ENCODE data around the gene APC2.

The APC2 gene

GRCh38 chr19:1469255-1470054, 19.5 kb downstream of the APC2 start:
- H3K27me3 ChIP-seq (ENCODE audit: control insufficient read depth, insufficient read depth, low read length), result peaks cover 83% of the 10 kb centered on the region
- H3K4me3 ChIP-seq (ENCODE audit: low read length), result no peak overlapping the region
- no peaks in the 10 kb centered on the region for H3K9me3 ChIP-seq (ENCODE audit: control insufficient read depth, low read length)
- no peaks in the 10 kb centered on the region for H3K36me3 ChIP-seq (ENCODE audit: control insufficient read depth, insufficient read depth, low read length)
- H3K9ac ChIP-seq (ENCODE audit: low read length), result no peak overlapping the region
- peaks cover 51% of the 10 kb centered on the region for H3K4me1 ChIP-seq (ENCODE audit: control insufficient read depth, insufficient read depth, low read length)

- Histone ChIP-seq H3K4me1 (ENCODE audit: control insufficient read depth, insufficient read depth, low read length) (peaks cover 51% of the 10 kb centered on the region), H3K9ac (ENCODE audit: low read length) (no peak overlapping the region), H3K36me3 (ENCODE audit: control insufficient read depth, insufficient read depth, low read length) (no peaks in the 10 kb centered on the region), H3K27me3 (ENCODE audit: control insufficient read depth, insufficient read depth, low read length) (peaks cover 82% of the 10 kb centered on the region), H3K4me3 (ENCODE audit: low read length) (no peak overlapping the region), H3K9me3 (ENCODE audit: control insufficient read depth, low read length) (no peaks in the 10 kb centered on the region)
These were observed 20.1 kb downstream of the APC2 start for GRCh38 chr19:1470055-1470304.

GRCh38 chr19:1470305-1471009, 20.5 kb downstream of the APC2 start:
- Histone ChIP-seq H3K9me3 (ENCODE audit: control insufficient read depth, low read length) (no peaks in the 10 kb centered on the region), H3K36me3 (ENCODE audit: control insufficient read depth, insufficient read depth, low read length) (no peaks in the 10 kb centered on the region), H3K9ac (ENCODE audit: low read length) (peak overlapping the region; percentile 15), H3K4me1 (ENCODE audit: control insufficient read depth, insufficient read depth, low read length) (peaks cover 51% of the 10 kb centered on the region), H3K4me3 (ENCODE audit: low read length) (no peak overlapping the region), H3K27me3 (ENCODE audit: control insufficient read depth, insufficient read depth, low read length) (peaks cover 77% of the 10 kb centered on the region)

- Histone ChIP-seq H3K4me3 (ENCODE audit: low read length) (no peak overlapping the region), H3K36me3 (ENCODE audit: control insufficient read depth, insufficient read depth, low read length) (no peaks in the 10 kb centered on the region), H3K9me3 (ENCODE audit: control insufficient read depth, low read length) (no peaks in the 10 kb centered on the region), H3K4me1 (ENCODE audit: control insufficient read depth, insufficient read depth, low read length) (peaks cover 45% of the 10 kb centered on the region), H3K9ac (ENCODE audit: low read length) (peak overlapping the region; percentile 15), H3K27me3 (ENCODE audit: control insufficient read depth, insufficient read depth, low read length) (peaks cover 71% of the 10 kb centered on the region)
These were observed 21.1 kb downstream of the APC2 start for GRCh38 chr19:1471010-1471514.

- Histone ChIP-seq H3K36me3 (ENCODE audit: control insufficient read depth, insufficient read depth, low read length) (no peaks in the 10 kb centered on the region), H3K27me3 (ENCODE audit: control insufficient read depth, insufficient read depth, low read length) (peaks cover 66% of the 10 kb centered on the region), H3K4me1 (ENCODE audit: control insufficient read depth, insufficient read depth, low read length) (peaks cover 40% of the 10 kb centered on the region), H3K9me3 (ENCODE audit: control insufficient read depth, low read length) (no peaks in the 10 kb centered on the region), H3K9ac (ENCODE audit: low read length) (peak overlapping the region; percentile 15), H3K4me3 (ENCODE audit: low read length) (no peak overlapping the region)
These were observed 21.7 kb downstream of the APC2 start for GRCh38 chr19:1471515-1472160.

GRCh38 chr19:1472231-1473084, 22.5 kb downstream of the APC2 start:
- peaks cover 33% of the 10 kb centered on the region for H3K4me1 ChIP-seq (ENCODE audit: control insufficient read depth, insufficient read depth, low read length)
- H3K9me3 ChIP-seq (ENCODE audit: control insufficient read depth, low read length), result no peaks in the 10 kb centered on the region
- H3K9ac ChIP-seq (ENCODE audit: low read length), result no peak overlapping the region
- H3K27me3 ChIP-seq (ENCODE audit: control insufficient read depth, insufficient read depth, low read length), result peaks cover 57% of the 10 kb centered on the region
- H3K4me3 ChIP-seq (ENCODE audit: low read length), result no peak overlapping the region
- no peaks in the 10 kb centered on the region for H3K36me3 ChIP-seq (ENCODE audit: control insufficient read depth, insufficient read depth, low read length)

- Histone ChIP-seq H3K9me3 (ENCODE audit: control insufficient read depth, low read length) (no peaks in the 10 kb centered on the region), H3K36me3 (ENCODE audit: control insufficient read depth, insufficient read depth, low read length) (no peaks in the 10 kb centered on the region), H3K27me3 (ENCODE audit: control insufficient read depth, insufficient read depth, low read length) (peaks cover 49% of the 10 kb centered on the region), H3K4me1 (ENCODE audit: control insufficient read depth, insufficient read depth, low read length) (peaks cover 26% of the 10 kb centered on the region), H3K9ac (ENCODE audit: low read length) (no peak overlapping the region), H3K4me3 (ENCODE audit: low read length) (no peak overlapping the region)
These were observed 23.3 kb downstream of the APC2 start for GRCh38 chr19:1473085-1473851.

GRCh38 chr19:1474011-1474764, 24.3 kb downstream of the APC2 start:
- H3K27me3 ChIP-seq (ENCODE audit: control insufficient read depth, insufficient read depth, low read length), result peaks cover 43% of the 10 kb centered on the region

GRCh38 chr19:1474765-1475351, 24.9 kb downstream of the APC2 start:
- peaks cover 40% of the 10 kb centered on the region for H3K27me3 ChIP-seq (ENCODE audit: control insufficient read depth, insufficient read depth, low read length)
- no peaks in the 10 kb centered on the region for H3K36me3 ChIP-seq (ENCODE audit: control insufficient read depth, insufficient read depth, low read length)
- peaks cover 24% of the 10 kb centered on the region for H3K4me1 ChIP-seq (ENCODE audit: control insufficient read depth, insufficient read depth, low read length)
- no peak overlapping the region for H3K9ac ChIP-seq (ENCODE audit: low read length)
- H3K9me3 ChIP-seq (ENCODE audit: control insufficient read depth, low read length), result no peaks in the 10 kb centered on the region
- H3K4me3 ChIP-seq (ENCODE audit: low read length), result no peak overlapping the region

More at GRCh38 chr19:1474011-1474764, 24.3 kb downstream of the APC2 start:
- Histone ChIP-seq H3K36me3 (ENCODE audit: control insufficient read depth, insufficient read depth, low read length) (no peaks in the 10 kb centered on the region), H3K4me1 (ENCODE audit: control insufficient read depth, insufficient read depth, low read length) (peaks cover 25% of the 10 kb centered on the region), H3K9ac (ENCODE audit: low read length) (no peak overlapping the region), H3K9me3 (ENCODE audit: control insufficient read depth, low read length) (no peaks in the 10 kb centered on the region), H3K4me3 (ENCODE audit: low read length) (no peak overlapping the region)

GRCh38 chr19:1475751-1476437, 26.0 kb downstream of the APC2 start:
- Histone ChIP-seq H3K36me3 (ENCODE audit: control insufficient read depth, insufficient read depth, low read length) (no peaks in the 10 kb centered on the region), H3K9me3 (ENCODE audit: control insufficient read depth, low read length) (no peaks in the 10 kb centered on the region), H3K4me1 (ENCODE audit: control insufficient read depth, insufficient read depth, low read length) (peaks cover 14% of the 10 kb centered on the region), H3K4me3 (ENCODE audit: low read length) (no peak overlapping the region), H3K27me3 (ENCODE audit: control insufficient read depth, insufficient read depth, low read length) (peaks cover 30% of the 10 kb centered on the region), H3K9ac (ENCODE audit: low read length) (no peak overlapping the region)

All from mucosa of stomach (tissue), 1 donor.